GM19395 (cell line): ENCODE data around the gene FEZ2.

ENCODE experiments used
- ATAC-seq: cut with Tn5 transposase; IDR thresholded peaks from one replicate; pipeline ENCODE4 v1.9.1; 2021; ENCODE audit warnings: mild to moderate bottlenecking, moderate library complexity; ENCODE audit not compliant: unreplicated experiment

The FEZ2 gene

DNA sequence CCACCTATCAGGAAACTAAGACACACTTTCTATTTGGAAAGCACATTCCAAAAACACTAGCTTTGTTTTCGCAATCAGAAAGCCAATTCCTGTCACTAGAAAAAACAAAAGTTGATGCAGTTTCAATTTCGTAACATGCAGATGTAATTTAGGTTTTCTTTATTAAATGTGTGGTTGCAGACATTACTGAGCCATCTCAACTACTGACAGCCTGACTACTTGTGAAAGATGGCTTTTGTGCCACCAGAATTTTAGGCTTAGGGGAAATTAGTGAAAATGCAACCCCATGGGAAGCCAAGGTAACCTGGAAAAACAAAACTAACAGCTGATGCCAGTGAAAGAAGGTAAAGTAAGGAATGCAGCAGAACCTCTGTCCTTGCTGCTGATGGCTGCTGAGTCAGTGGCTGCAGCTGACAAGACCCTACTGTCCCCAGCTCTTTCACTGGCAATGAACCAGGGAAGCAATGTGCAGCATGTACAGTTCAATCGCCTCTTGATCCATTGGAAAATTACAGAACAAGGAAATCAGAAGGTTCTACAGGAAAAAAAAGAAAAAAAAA is 34.9 kb downstream of the FEZ2 start:
- no peak for ATAC-seq

DNA sequence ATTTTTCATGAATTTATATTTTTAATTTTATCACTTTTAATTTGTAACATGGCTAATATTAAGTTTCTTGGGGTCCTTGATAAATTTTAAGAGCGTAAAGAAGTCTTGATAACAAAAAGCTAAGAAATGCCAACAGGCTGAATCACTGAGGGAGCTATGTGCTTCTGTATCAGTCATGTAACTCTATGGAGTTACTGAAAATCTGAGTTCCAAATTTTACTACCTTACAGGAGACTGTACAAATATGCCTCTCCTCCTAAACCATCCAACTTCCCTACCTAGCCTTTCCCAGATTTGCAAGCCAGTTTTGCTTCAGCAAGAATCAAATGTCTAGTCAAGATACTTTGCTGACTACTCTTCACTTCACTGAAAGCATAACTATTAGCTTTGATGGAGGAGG is 35.7 kb downstream of the FEZ2 start:
- ATAC-seq: no peak

GRCh38 chr2:36561237-36561944 is 36.6 kb downstream of the FEZ2 start:
- no peak for ATAC-seq

DNA sequence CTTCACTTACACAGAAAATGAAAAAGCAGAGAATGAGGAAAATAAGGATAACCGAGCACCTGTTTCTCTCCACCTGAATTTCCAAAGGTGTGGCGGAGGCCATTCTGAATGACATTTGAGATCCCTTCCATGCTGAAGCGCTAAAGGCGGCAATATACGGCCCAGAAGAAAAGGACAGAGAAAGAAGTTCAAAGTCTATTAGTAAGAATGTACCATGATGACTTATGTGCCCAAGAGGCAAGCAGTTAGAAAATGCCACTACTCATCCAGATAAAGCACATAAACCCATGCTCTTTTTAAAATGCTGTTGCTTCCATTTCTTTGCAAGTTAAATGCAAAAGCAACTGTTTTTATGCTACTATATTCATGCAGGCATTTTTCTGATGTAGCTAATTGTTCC is 37.2 kb downstream of the FEZ2 start:
- ATAC-seq: no peak

DNA sequence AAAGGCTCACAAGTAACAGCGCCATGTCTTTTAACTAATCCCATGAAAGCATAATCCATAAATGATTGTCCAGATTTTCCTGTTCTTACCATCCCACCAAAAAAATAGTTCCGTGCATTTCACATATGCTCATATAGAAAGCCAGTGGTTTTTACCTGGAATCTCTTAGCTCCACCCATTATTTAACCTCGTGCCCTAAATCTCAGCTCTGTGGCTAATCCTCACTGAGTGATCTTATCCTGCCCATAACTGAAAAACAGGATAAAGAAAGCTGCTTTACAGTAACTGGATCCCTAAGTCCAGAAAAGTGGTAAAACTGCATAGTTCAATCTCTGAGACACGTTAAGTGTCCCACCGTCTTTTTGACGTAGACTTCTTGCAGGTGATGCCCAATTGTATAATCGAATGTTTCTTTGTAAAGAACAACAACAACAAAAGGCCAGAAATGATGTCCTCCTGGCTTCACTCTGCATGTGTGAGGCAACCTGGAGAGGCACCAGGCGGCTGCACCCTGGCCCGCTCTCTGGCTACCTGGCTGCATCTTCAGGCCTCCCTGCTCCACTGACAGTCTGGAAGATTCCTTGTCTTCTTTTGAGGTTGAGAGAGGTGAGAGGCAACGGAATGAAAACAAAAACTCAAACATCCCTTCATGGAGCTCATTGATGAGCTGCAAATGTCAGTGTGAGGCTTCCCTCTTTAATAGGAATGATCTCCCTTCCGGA is 38.6 kb downstream of the FEZ2 start:
- ATAC-seq: no peak

DNA sequence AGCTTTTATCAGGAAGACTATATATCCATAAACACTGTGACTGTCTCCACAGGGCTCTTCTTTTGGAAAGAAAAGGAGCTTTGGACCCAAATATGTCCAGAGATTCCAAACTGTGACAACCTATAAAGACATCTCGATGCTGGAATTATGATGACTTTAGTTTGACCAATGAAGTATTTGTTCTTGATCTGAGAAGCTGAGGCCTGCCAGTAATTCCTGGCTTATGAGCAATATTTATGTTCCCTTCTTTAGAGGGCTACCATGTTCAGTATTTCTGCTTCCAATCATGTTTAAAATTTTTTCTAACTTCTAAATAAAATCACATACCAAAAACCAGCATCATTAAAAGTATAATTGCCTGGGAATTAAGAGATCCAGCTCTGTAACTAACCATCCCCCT is 41.1 kb downstream of the FEZ2 start:
- no peak for ATAC-seq

DNA sequence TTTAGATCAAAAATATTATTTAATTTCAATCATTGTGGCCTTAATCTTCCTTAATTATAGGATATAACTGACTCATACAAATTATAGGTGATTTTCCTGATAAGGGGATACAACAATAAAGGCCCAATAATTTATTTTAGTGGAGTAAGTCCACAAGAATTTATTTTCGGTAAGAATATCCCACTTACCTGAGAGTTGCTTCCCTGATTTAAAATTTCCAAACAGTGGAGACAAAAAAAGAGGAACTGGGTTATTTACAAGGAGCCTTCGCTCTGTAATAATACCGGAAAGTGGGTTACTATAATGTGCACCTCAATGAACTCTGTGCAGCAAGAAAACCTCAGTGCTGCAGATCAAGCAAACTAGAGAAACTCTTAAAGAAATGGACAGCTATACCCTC is 42.2 kb downstream of the FEZ2 start:
- ATAC-seq: no peak

GRCh38 chr2:36554531-36554930 is 43.4 kb downstream of the FEZ2 start:
- ATAC-seq: no peak

DNA sequence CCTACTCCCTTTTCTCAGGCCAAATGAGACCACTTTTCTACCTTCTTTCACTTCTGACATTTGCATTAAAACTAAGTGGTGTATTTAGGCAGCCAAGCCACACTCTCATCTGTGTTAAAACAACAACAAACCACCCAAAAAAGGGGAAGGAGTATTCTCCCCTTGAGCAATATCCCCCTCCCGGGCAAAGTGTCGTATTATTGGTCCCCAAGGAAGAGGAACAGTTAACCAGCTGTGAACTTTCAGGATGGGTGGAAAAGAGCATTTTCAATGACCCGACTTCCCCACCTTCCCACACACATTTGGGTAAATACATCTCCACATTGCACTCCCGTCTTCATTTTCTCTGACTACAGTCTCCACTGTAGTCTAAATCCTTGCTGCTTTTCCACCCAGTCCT is 44.3 kb downstream of the FEZ2 start:
- no peak for ATAC-seq

GRCh38 chr2:36550006-36550405 is 48.0 kb downstream of the FEZ2 start:
- no peak for ATAC-seq

DNA sequence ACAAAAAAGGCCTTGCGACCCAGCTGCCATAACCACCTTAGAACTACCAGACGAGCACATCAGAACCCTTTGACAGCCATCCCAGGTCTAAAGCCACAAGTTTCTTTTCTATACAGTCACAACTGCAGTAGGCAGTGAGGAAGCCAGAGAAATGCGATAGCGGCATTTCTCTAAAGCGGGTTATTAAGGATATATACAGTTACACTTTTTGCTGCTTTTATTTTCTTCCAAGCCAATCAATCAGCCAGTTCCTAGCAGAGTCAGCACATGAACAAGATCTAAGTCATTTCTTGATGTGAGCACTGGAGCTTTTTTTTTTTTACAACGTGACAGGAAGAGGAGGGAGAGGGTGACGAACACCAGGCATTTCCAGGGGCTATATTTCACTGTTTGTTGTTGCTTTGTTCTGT is 48.8 kb downstream of the FEZ2 start:
- ATAC-seq: no peak

DNA sequence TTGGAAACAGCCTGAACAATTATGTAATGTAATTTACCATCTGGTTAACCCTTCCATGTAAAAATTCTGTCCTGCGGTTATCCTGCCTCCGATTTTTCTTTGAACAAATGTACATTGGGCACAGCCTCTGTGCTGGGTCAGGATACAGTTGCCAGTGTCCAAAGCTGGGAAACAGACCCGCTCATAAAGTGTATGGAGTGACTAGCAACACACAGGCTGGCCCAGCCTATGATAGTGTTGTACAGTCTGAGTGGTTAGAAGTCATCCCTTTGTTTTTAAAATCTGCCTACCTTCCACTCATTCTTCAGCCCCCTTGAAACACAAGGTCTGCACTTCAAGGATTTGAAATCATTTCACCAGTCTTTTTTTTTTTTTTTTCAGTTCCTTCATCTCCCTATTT is 50.1 kb downstream of the FEZ2 start:
- ATAC-seq: no peak

DNA sequence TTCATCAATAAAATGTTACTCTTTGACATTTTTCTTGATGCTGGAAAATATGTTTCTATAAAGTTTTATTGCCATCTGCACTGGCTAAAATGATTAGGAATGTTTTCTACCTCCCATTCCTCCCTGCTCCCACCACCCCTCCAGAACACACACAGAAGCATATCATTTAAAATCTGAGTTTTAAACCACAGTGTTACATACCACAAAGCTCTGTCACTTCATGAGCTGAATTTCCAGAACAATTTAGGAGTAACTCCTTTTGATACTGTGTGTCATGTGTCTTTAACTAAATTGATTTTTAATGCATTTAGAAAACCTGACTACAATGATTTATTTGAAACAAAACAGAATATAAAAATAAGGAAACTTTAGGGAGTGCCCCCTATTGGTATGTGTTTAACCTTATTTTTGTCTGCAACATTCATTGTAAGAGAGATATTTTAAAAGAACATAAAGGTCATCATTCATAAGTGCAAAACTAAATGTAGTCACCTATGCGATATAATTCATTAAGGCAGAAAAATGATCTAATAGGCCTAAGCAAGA is 52.0 kb downstream of the FEZ2 start:
- ATAC-seq: no peak

DNA sequence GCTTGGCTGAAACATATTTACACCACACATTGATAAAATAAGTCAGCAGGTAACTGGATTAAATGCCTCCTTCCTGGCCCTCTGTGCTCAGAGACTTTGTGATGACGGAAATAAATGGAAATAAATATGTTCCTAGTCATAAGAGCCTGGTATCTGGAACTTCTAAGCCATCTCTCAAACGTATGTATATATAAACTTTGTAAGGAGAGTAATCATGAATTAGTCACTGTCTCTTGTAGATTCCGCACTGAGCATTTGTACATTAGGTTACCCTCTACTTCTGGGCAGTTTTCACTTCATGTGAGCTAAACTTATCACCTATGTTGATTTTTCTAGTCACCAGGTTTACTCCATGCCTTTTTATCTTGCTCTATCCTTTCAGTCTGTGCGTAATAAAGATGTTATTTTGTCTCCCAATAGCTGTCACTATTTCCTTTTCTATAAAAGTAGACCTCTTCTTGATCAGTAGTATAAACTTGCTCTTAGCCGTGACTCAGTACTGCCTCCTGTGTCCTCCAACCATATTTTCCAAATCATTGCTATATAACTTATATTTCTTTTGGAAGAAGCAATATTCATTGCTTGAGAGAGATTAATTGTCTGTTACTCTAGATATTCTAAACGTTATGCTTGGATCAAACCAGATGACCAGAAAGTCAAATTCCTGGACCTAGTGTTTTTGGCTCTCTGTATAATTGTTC is 53.2 kb downstream of the FEZ2 start:
- ATAC-seq: no peak

GRCh38 chr2:36541891-36542595 is 55.9 kb downstream of the FEZ2 start:
- no peak for ATAC-seq

DNA sequence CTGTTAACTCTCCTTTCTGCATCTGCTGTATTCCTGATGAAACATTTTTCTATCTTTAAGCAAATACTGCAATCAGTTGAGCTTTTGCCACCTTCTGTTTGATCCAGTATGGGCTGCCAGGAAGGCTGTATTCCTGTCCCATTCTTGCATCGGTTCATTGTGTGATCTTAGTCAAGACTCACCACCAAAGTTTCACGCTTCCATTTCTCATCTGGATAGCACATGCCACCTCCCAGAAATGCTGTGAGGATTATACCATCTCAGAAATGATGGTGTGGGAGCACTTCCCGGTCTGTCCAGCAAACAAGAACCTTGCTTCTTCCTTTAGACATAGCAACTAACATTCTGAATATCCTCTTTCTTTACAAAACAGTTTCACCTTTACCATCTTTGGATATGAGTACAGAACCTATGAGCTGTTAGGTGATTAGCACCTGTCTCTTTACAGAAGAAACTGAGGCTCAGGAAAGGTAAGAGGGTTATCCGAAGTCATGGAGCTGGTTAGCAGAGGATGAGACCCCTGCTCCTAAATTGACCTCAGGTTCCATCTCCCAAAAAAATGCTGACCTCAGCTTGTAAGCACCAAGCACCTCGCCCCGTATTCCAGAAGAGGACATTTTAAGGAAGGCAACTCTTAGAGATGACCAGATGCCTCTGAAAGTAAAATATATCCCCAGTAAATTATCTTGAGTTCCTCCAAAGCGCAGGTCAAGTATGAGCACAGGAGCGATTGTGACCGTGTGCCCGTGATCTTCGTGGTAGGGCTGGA is 56.8 kb downstream of the FEZ2 start:
- no peak for ATAC-seq

GRCh38 chr2:36539631-36540030 is 58.3 kb downstream of the FEZ2 start:
- peak; percentile 92 for ATAC-seq

DNA sequence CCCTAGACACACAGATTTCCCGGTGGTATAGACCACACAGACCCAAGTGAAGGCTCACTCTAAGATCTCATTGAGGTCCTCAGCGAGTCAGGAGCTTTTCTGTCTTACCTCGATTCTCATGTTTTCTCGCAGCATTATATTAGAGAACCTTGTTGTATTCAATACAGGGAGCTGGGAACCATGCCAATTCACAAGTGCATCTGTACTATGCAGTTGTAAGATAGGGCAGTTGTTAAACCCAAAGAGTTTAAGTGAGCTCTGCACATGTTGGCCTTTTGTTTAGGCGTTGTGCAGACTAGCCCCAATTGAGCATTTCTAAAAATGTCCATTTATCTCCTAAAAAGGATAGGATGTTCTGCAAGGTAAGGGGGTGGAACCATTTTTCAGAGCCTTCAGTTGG is 59.6 kb downstream of the FEZ2 start:
- no peak for ATAC-seq

GRCh38 chr2:36536776-36537175 is 61.2 kb downstream of the FEZ2 start:
- ATAC-seq: no peak

- ATAC-seq: no peak
Measured at GRCh38 chr2:36535099-36535498, 62.9 kb downstream of the FEZ2 start.
